GM19193 (cell line): ENCODE measurements around the gene MRPL33.

ENCODE experiments used
- POLR2A ChIP-seq: IDR thresholded peaks from 4 replicates; pipeline ENCODE4 v1.6.1; 2011; ENCODE audit not compliant: insufficient read depth, insufficient read length; ENCODE audit errors: extremely low read depth

The MRPL33 gene

GRCh38 chr2:27809761-27810241, 38.3 kb downstream of the MRPL33 start:
- no peak for TF ChIP-seq POLR2A

- no peak for TF ChIP-seq POLR2A
Measured at GRCh38 chr2:27810455-27810854, 38.9 kb downstream of the MRPL33 start.

GRCh38 chr2:27811768-27812167, 40.2 kb downstream of the MRPL33 start:
- TF ChIP-seq POLR2A: no peak

- no peak for TF ChIP-seq POLR2A
Measured at GRCh38 chr2:27814758-27815157, 43.2 kb downstream of the MRPL33 start.

- TF ChIP-seq POLR2A: no peak
Measured at GRCh38 chr2:27815860-27816438, 44.4 kb downstream of the MRPL33 start.

- no peak for TF ChIP-seq POLR2A
Measured at GRCh38 chr2:27822049-27822448, 50.5 kb downstream of the MRPL33 start.

- TF ChIP-seq POLR2A: no peak
Measured at GRCh38 chr2:27823135-27823534, 51.6 kb downstream of the MRPL33 start.

GRCh38 chr2:27823569-27823968, 52.0 kb downstream of the MRPL33 start:
- no peak for TF ChIP-seq POLR2A

GRCh38 chr2:27824401-27824800, 52.9 kb downstream of the MRPL33 start:
- no peak for TF ChIP-seq POLR2A

GRCh38 chr2:27828305-27828704, 56.8 kb downstream of the MRPL33 start:
- no peak for TF ChIP-seq POLR2A
